Ureter (tissue), 1 donor: Measurements from ENCODE around the gene KIAA2012. TPM values are rescaled to one million over a fixed set of nuclear protein-coding genes. Genes with fewer than 3 reads are reported as not detected.
"Not testable (repeated sequence)": the region's sequence is repeated elsewhere in the genome, so short reads cannot be mapped to it uniquely, and the experiment has no call there.

Source experiments
- DNase-seq: peaks from one replicate; pipeline ENCODE4 v3.0.0-alpha.2; 2020; ENCODE audit warnings: low spot score
- total RNA-seq: library from RNA; stranded (reverse); gene quantifications from one replicate; pipeline ENCODE4 v1.2.4, GENCODE V29; 2023
- donor health status: DM: yes; HTN: yes; CAD: no.

The KIAA2012 gene
- total RNA-seq, 1 donor from 2014 or later, result not detected

GRCh38 chr2:202196727-202197126, 123.7 kb downstream of the KIAA2012 start:
- no peak for DNase-seq

- no peak for DNase-seq
These were observed 128.4 kb downstream of the KIAA2012 start for GRCh38 chr2:202201220-202202160.

- no peak for DNase-seq
These were observed 130.3 kb downstream of the KIAA2012 start for GRCh38 chr2:202203348-202203747.

GRCh38 chr2:202204855-202205254, 131.8 kb downstream of the KIAA2012 start:
- DNase-seq, result no peak

- no peak for DNase-seq
These were observed 135.5 kb downstream of the KIAA2012 start for GRCh38 chr2:202208526-202208925.

- DNase-seq, result no peak
These were observed 142.1 kb downstream of the KIAA2012 start for GRCh38 chr2:202215179-202215578.

- no peak for DNase-seq
These were observed 148.8 kb downstream of the KIAA2012 start for GRCh38 chr2:202221873-202222272.

GRCh38 chr2:202237787-202238233, 164.8 kb downstream of the KIAA2012 start:
- DNase-seq, result no peak

- DNase-seq, result peak; percentile 92
These were observed 165.5 kb downstream of the KIAA2012 start, which contains the start of gene SUMO1 for GRCh38 chr2:202238234-202239197. TSS of gene SUMO1 (minus strand) at chr2:202238597. CDS start at chr2:202238451, 146 bp downstream.

- DNase-seq, result not testable (repeated sequence)
These were observed 174.7 kb downstream of the KIAA2012 start for GRCh38 chr2:202247710-202248109.

GRCh38 chr2:202249521-202250253, 176.6 kb downstream of the KIAA2012 start:
- DNase-seq, result no peak

- DNase-seq, result no peak
These were observed 178.4 kb downstream of the KIAA2012 start for GRCh38 chr2:202251494-202251893.

Other genes starting within 250 kb of the KIAA2012 start
- gene FZD7, start 39.4 kb upstream of the KIAA2012 start, total RNA-seq, result 24.2 TPM
- 83.7 TPM for gene SUMO1, start 165.3 kb downstream of the KIAA2012 start, total RNA-seq
- 113 TPM for gene NOP58, start 192.5 kb downstream of the KIAA2012 start, total RNA-seq